Spleen (tissue), 11 donors: Measurements from ENCODE around the gene ABCA7. TPM values are rescaled to one million over a fixed set of nuclear protein-coding genes. Genes with fewer than 3 reads are reported as not detected.

ENCODE experiments used
- DNase-seq: peaks from one replicate; pipeline ENCODE4 v3.0.0-alpha.2; 2020
- H3K27ac ChIP-seq, 8 donors: fragments of 200-600 bp; sonication (generic) in 7 of 8; 1 replicate in 4 of 8; 2 replicates in 4 of 8; pipeline versions ENCODE4 v1.5.0 to v1.8.0; 2016 to 2021; ENCODE audit warnings: inconsistent platforms in 4 of 8, mild to moderate bottlenecking in 4 of 8, moderate library complexity in 1 of 8
- H3K27me3 ChIP-seq, 7 donors: fragments of 200-600 bp; sonication (generic) in 6 of 7; replicated peaks in 1 of 7; 1 replicate in 4 of 7; 2 replicates in 3 of 7; pipeline versions ENCODE4 v1.5.0 to v1.8.0; 2016 to 2021; ENCODE audit warnings: inconsistent platforms in 3 of 7, mild to moderate bottlenecking in 1 of 7
- H3K36me3 ChIP-seq, 6 donors: fragments of 200-600 bp; sonication (generic) in 5 of 6; 1 replicate in 4 of 6; 2 replicates in 2 of 6; pipeline versions ENCODE4 v1.5.0 to v1.8.0; 2016 to 2021; ENCODE audit warnings: inconsistent platforms in 2 of 6
- H3K4me1 ChIP-seq, 6 donors: fragments of 200-600 bp; sonication (generic) in 5 of 6; 1 replicate in 3 of 6; 2 replicates in 3 of 6; pipeline versions ENCODE4 v1.5.0 to v1.8.0; 2016 to 2021; ENCODE audit warnings: inconsistent platforms in 3 of 6
- H3K4me3 ChIP-seq, 8 donors: fragments of 200-600 bp; sonication (generic) in 7 of 8; 1 replicate in 4 of 8; 2 replicates in 4 of 8; pipeline versions ENCODE4 v1.5.0 to v1.8.0; 2016 to 2021; ENCODE audit warnings: inconsistent platforms in 4 of 8, mild to moderate bottlenecking in 4 of 8, moderate library complexity in 2 of 8
- H3K9me3 ChIP-seq, 8 donors: fragments of 200-600 bp; sonication (generic) in 7 of 8; 1 replicate in 4 of 8; 2 replicates in 4 of 8; pipeline versions ENCODE4 v1.5.0 to v1.8.0; 2016 to 2021; ENCODE audit warnings: inconsistent platforms in 4 of 8
- CTCF ChIP-seq, 11 experiments: fragments of 200-600 bp in 7 of 11; fragments of 450-650 bp in 4 of 11; sonication (generic) in 4 of 11; IDR thresholded peaks in 8 of 11; conservative IDR thresholded peaks in 3 of 11; 1 replicate in 7 of 11; 2 replicates in 4 of 11; pipeline versions ENCODE4 v1.4.0 to v1.8.0; 2016 to 2021; ENCODE audit warnings: antibody characterized with exemption in 11 of 11, inconsistent platforms in 4 of 11, mild to moderate bottlenecking in 1 of 11
- POLR2A ChIP-seq, 3 donors: fragments of 450-650 bp; IDR thresholded peaks; one replicate each; pipeline ENCODE4 v1.5.1; 2017; ENCODE audit warnings: antibody characterized with exemption in 3 of 3, mild to moderate bottlenecking in 1 of 3
- POLR2AphosphoS5 ChIP-seq, 3 donors: sonication (generic); formaldehyde crosslinking; IDR thresholded peaks; one replicate each; pipeline ENCODE4 v1.5.1; 2017; ENCODE audit warnings: antibody characterized with exemption in 3 of 3
- WGBS, 5 donors: extraction: QIAGEN DNeasy Blood & Tissue Kit in 3 of 5; methylation state at CpG; one replicate each; pipeline versions ENCODE4 v1.1.5 to v1.1.7; 2013 to 2018; 5-methylcytosine and 5-hydroxymethylcytosine counted together
- intact Hi-C: fragments of 100-400 bp; cut with DNase I; formaldehyde crosslinking; loops from one replicate; pipeline ENCODE4 v1.15.0; 2023; ENCODE audit warnings: low total_unique reads
- polyA plus RNA-seq, 3 donors: library from polyadenylated mRNA; stranded (reverse); fragments of 200-250 nt; gene quantifications; one replicate each; pipeline ENCODE4 v1.2.1, GENCODE V29; 2013
- total RNA-seq, 7 donors: library from RNA; depleted of rRNA in 3 of 7; stranded (reverse); fragments of >200 nt in 3 of 7; fragmentation: NEBNext Ultra II Directional in 4 of 7; extraction: Animal tissue kit (Norgen Biotek cat#: 25700) in 4 of 7; gene quantifications; one replicate each; pipeline versions ENCODE4 v1.1.0 to v1.2.1, GENCODE V29; 2016 to 2021
- donor health status: healthy with polysubstance abuse.
- donor health status: DM: no; HTN: no; CAD: no; lungs with moderate emphysema.
- donor health status: DM: no; HTN: no; CAD: no.
- donor health status: Bipolar disorder and iron deficiency.
- donor health status: healthy.
- donor health status: DM: no; HTN: no; CAD: no.
- donor health status: DM: yes; HTN: yes; CAD: no.

The ABCA7 gene
- total and polyA plus RNA-seq, 10 donors, result 64.6 to 197 (median 102) TPM

DNA sequence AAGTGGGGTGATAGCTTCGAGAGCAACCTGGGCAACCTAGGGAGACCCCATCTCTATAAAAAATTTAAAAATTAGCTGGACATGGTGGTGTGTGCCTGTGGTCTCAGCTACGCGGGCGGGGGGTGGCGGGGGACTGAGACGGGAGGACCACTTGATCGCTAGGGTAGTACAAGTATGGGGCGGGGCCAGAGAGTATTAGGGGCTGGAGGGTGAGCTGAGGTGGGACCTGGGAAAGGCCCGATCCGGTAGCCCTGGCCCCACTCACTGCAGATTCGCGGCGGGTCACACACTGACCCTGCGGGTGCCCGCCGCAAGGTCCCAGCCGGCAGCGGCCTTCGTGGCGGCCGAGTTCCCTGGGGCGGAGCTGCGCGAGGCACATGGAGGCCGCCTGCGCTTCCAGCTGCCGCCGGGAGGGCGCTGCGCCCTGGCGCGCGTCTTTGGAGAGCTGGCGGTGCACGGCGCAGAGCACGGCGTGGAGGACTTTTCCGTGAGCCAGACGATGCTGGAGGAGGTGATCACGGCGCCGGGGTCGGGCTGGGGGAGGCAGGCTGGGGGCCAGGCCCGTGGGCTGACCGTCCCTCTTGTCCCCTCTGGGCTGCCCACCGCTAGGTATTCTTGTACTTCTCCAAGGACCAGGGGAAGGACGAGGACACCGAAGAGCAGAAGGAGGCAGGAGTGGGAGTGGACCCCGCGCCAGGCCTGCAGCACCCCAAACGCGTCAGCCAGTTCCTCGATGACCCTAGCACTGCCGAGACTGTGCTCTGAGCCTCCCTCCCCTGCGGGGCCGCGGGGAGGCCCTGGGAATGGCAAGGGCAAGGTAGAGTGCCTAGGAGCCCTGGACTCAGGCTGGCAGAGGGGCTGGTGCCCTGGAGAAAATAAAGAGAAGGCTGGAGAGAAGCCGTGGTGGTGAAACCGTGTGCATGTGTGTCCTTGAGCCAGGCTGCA, 25.0 kb downstream of the ABCA7 start:
- no peak for TF ChIP-seq POLR2A (IDR thresholded peaks at IDR 0.05)
- peak; percentile 70 to 90 (median 71) for TF ChIP-seq POLR2AphosphoS5 (IDR thresholded peaks at IDR 0.05)
- peak; percentile 82 to 98 (median 94) for TF ChIP-seq CTCF (IDR thresholded peaks at IDR 0.05 in 8 of 11, conservative IDR thresholded peaks at IDR 0.05 in 3 of 11)
- Histone ChIP-seq H3K4me1 (peaks cover 37 to 68% (median 59%) of the 10 kb centered on the region in 6 donors), H3K9me3 (peaks cover 0 to 3% (median 0%) of the 10 kb centered on the region in 8 donors), H3K36me3 (peaks cover 0 to 21% (median 2%) of the 10 kb centered on the region in 6 donors), H3K4me3 (peak overlapping the region in 2 of 8 donors; percentile 2 to 88), H3K27ac (peak overlapping the region in 6 of 8 donors; percentile 34 to 98 (median 79)), H3K27me3 (peaks cover 0 to 10% (median 0%) of the 10 kb centered on the region in 7 donors)
- peak; percentile 94 for DNase-seq
- intact Hi-C loops, result no loop called here
- 13 to 35% (median 17%) methylated on average over 20 to 60 of the region's 60 CpGs for WGBS, 5 donors

- Histone ChIP-seq H3K27me3 (peaks cover 0 to 10% (median 0%) of the 10 kb centered on the region in 7 donors), H3K27ac (peak overlapping the region in 3 of 8 donors; percentile 97 to 98 (median 97)), H3K4me1 (peaks cover 44 to 75% (median 67%) of the 10 kb centered on the region in 6 donors), H3K4me3 (peak overlapping the region in 1 of 8 donors; percentile 88), H3K9me3 (no peaks in the 10 kb centered on the region), H3K36me3 (peaks cover 0 to 28% (median 9%) of the 10 kb centered on the region in 6 donors)
- no peak for TF ChIP-seq CTCF (IDR thresholded peaks at IDR 0.05 in 8 of 11, conservative IDR thresholded peaks at IDR 0.05 in 3 of 11)
- TF ChIP-seq POLR2AphosphoS5 (IDR thresholded peaks at IDR 0.05), result no peak
- TF ChIP-seq POLR2A (IDR thresholded peaks at IDR 0.05), result no peak
- intact Hi-C loops, result no loop called here
- DNase-seq, result peak; percentile 79
- WGBS, 5 donors, result 76 to 88% (median 87%) methylated on average over 13 to 17 of the region's 17 CpGs
Observed at GRCh38 chr19:1065606-1066109, 25.8 kb downstream of the ABCA7 start.

GRCh38 chr19:1066251-1066747, 26.4 kb downstream of the ABCA7 start:
- no peak for TF ChIP-seq POLR2AphosphoS5 (IDR thresholded peaks at IDR 0.05)
- TF ChIP-seq POLR2A (IDR thresholded peaks at IDR 0.05), result no peak
- no peak for TF ChIP-seq CTCF (IDR thresholded peaks at IDR 0.05 in 8 of 11, conservative IDR thresholded peaks at IDR 0.05 in 3 of 11)
- peaks cover 48 to 80% (median 72%) of the 10 kb centered on the region in 6 donors for H3K4me1 ChIP-seq
- peaks cover 0 to 17% (median 0%) of the 10 kb centered on the region in 7 donors for H3K27me3 ChIP-seq
- peak; percentile 84 for DNase-seq
- 35 to 49% (median 44%) methylated on average over 7 to 17 of the region's 17 CpGs for WGBS, 5 donors
- peak overlapping the region; percentile 80 to 98 (median 95) for H3K27ac ChIP-seq
- H3K4me3 ChIP-seq, result peak overlapping the region; percentile 77 to 97 (median 87)
- H3K36me3 ChIP-seq, result peaks cover 0 to 35% (median 14%) of the 10 kb centered on the region in 6 donors
- H3K9me3 ChIP-seq, result no peaks in the 10 kb centered on the region
- intact Hi-C loops, result no loop called here
